NCI-H510A (cell line): Measurements from ENCODE around the gene OR5H14.
"Not testable (repeated sequence)": the region's sequence is repeated elsewhere in the genome, so short reads cannot be mapped to it uniquely, and the experiment has no call there.

ENCODE experiments used
- DNase-seq: peaks from one replicate; lab custom pipeline; 2025; lab: John Stamatoyannopoulos, UW

OR5H14 gene

DNA sequence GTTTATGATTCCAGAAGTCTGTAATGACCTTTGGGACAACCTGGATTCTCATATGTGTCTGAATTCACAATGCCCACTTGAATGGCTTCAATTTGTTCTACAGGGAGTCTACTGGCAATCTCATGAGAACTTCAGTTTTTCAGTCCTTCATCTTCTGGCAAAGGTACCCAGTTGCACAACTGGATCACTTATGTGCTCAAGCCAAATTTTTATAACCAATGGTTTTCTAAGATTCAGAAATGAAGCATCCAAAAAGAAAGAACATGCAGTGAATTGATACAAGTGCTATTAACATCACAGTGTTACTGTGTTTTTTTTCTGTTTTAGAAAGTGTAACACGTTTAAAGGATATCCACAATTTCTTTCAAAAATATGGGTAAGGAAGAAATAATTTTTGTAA is at the start of gene OR5H14:
OR5H14 (plus strand) TSS at position 301 of the 400 bp plus-strand sequence. CDS start 1,907 bp downstream, outside the sequence.
- DNase-seq: no peak

DNA sequence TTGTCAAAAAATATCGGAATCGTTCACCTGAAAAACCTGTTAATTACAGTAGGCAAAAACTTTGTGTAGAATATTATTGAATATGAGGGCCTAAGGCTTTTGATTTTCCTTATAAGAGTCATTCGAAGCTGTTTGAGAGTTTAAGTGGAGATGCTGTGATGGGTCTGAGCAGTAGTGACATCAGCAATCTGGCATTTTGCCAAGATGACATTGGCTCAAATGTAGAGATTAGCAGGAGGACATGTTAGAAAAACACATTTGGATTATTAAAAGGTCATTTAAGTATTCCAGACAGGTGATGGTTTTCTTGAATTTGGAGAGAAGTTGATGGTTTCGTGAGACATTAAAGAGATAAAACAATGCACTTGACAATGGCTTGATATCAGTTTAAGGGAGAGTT is 47.4 kb upstream of the OR5H14 start:
- no peak for DNase-seq

DNA sequence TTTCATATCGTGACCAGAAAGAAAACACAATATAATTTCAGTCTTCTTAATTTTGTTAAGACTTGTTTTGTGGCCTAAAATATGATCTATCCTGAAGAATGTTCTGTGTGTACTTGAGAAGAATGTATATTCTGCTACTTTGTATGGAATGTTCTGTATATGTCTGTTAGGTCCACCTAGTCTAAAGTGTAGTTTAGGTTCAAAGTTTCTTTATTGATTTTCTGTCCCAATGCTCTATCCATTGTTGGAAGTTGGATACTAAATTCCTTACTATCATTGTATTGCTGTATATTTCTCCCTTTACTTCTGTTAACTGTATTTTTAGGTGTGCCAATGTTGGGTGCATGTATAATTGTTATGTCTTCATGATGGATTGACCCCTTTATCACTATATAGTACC is 39.1 kb upstream of the OR5H14 start:
- no peak for DNase-seq

DNA sequence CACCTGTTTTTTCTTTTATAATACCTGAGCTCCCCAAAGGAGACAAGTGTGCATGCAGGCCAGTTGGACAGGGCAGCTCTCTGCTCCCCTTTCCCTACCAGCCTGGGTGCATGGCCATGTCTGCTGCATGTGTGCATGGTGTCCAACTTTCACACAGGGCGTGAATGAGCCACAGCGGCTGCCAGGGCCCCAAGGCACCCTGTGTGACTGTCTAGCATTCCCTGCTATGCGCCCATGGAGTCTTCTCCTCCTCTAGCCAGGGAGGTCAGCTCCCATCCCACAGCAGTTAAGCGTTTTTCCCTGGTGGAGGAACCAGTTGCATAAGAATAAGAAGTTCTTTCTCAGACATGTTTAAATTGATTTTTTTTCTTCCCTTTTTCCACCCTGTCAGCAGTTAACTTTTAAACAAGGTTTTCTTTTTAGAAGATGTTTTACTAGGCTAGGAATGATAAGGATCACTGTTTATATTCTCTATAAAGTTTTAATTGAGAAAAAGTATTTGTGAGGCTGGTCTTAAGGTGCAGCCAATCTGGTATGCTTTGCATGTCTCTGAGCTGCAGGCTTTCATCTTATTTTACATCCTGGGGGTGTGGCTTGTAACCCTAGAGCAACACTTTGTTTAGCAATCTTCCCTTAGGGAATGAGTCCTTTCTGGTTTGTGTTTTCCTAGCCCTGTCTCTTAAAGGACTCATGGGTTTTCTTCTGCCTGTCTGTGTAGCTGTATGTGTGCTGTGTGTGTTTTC is 37.3 kb upstream of the OR5H14 start:
- DNase-seq: no peak

DNA sequence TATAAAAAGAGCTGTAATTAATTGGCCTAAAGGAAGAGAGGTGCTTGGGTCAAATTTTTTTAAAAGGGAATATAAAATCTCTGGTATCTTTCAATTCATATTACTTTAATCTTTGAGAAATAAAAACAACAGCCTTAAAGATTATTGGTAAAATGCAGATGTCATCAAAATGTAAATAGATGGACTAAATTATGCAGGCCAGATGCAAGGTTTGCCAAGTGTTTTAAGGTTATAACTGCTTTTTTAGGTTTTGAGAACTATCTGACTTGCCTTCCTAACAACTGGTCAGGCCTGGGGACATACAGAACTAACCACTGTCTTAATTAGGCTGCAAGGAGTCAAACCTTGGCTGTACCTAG is 36.8 kb upstream of the OR5H14 start:
- DNase-seq: no peak

DNA sequence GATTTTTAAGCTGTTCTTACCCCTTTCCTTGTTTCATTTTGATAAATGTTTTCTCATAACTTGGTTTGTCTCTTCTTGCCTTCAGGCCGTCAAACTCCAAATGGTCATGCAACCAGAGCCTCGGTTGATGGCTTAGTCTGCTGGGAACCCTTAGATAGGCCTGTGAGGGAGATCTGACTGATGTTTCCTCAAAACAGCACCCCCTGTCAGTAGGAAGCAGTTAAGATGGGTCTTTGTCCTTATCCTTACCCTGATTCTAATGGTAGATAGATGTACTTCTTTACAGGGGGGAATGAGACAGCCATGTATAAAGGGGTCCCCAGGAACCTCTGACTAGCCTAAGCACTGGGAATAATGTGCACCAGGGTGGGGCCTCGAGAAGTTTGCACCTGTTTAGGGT is 33.0 kb upstream of the OR5H14 start:
- no peak for DNase-seq

DNA sequence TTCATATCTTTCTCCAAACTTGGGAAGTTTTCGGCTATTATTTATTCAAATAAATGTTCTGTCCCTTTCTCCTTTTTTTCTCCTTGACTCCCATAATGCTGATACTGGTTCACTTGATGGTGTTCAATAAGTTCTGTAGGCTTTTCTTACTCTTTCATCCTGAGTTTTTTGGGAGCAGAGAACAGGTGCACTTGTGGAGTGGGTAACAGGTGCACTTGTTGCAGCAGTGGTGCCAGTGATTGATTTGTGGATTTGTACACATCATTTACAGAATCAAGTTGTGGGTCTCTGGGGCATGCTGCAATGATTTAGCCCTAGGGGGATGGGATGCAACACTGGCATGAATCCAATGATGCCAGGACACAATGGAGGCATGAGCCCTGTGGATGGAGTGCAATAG is 31.6 kb upstream of the OR5H14 start:
- no peak for DNase-seq

DNA sequence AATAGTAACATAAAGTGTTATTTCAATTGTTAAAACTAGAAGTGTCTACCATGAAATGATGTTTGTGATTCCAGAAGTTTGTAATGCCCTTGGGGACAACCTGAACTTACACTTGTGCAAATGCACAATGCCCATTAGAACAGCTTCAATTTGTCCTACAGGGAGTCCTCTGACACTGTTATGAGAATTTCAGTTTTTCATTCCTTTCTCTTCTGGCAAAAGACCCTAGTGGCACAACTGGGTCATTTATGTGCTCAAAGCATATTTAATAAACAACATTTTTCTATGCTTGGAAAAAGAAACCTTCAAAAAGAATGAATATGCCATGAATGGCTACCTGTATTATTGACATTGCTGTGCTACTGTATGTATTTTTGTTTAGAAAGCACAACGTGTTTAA is 16.9 kb upstream of the OR5H14 start, which contains the start of gene OR5H1:
OR5H1 (plus strand) TSS at position 301 of the 400 bp plus-strand sequence. CDS start 1,977 bp downstream, outside the sequence.
- no peak for DNase-seq

DNA sequence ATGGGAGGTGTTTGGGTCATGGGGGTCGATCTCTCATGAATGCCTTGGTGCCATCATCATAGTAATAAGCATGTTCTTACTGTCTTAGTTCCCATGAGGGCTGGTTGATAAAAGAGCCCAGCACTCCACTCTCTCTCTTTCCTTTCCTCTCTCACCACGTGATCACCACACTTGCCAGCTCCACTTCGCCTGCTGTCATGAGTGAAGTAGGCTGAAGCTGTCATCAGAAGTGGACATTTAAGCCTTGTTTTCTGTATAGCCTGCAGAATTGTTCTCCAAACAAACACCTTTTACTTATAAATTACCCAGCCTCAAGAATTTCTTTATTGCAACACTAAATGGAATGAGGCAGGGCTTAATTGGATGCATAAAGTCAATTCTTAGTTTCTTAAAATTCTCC is 10.6 kb upstream of the OR5H14 start:
- DNase-seq: no peak

DNA sequence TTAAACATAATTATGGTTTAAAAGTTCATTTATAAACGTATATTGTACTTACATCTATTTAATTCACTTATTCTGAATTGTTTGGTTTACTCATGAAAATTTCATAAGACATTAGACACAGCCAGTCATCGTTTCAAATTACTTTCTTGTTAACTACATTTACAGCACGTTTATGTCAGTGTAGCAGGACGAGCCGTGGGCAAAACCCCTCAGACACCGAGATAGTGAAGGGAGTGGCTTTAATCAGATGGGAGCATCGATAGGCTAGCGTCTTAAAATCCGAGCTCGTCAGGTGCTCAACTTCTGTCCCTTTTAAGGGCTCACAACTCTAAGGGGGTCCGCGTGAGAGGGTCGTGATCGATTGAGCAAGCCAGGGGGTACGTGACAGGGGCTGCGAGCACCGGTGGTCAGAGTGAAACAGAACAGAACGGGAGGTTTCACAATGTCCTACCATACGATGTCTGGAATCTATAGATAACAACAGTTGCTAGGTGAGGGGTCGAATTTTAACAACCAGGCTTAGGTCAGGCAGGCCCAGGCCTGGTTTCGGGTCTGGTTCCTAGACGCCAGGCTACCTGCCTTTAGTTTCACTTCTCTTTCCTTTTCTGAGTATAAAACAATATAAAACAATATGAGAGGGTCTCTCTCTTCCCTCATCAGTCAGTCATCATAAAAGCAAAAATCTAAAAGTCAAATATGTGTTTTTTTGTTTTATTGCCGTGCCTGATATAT is 9.3 kb upstream of the OR5H14 start:
- not testable (repeated sequence) for DNase-seq

DNA sequence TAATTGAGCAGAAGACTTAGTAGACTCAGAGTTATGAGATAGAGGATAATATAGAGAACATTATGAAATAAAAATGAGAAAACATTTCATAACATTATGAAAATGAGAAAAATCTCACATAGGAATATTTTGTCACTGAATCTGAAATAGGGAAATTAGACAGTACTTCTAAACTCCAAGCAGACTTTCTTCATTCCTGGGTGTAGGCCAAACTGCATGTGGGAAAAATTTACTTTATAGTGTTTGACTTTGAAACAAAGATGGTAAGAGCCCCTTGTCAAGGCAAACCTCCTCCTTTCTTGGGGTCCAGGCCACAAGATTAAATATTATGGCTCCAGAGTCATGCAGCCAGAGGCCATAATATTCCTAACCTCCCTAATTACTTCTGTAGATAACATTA is 6.7 kb upstream of the OR5H14 start:
- no peak for DNase-seq

DNA sequence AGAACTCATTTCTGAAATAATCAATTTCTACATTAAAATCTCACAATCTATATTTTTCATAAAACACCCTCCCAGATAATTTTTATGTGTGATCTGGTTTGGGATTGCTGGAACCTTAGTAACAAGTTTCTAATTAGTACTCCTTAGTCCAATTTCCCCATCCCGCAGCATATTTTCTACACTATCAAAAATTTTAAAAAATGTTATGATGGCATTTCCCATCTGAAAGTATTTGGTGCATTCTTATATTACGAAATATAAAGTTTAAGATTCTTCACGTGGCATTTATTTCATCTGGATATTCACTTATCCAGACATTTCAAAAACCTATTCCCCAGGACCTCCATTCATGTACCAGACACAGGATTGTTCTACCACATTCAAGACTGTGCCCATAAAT is 1.5 kb downstream of the OR5H14 start:
- DNase-seq: no peak

DNA sequence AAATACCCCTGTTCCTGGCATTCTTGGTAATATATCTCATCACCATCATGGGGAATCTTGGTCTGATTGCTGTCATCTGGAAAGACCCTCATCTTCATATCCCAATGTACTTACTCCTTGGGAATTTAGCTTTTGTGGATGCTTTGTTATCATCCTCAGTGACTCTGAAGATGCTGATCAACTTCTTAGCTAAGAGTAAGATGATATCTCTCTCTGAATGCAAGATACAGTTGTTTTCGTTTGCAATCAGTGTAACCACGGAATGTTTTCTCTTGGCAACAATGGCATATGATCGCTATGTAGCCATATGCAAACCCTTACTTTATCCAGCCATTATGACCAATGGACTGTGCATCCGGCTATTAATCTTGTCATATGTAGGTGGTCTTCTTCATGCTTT is 2.2 kb downstream of the OR5H14 start:
- not testable (repeated sequence) for DNase-seq

DNA sequence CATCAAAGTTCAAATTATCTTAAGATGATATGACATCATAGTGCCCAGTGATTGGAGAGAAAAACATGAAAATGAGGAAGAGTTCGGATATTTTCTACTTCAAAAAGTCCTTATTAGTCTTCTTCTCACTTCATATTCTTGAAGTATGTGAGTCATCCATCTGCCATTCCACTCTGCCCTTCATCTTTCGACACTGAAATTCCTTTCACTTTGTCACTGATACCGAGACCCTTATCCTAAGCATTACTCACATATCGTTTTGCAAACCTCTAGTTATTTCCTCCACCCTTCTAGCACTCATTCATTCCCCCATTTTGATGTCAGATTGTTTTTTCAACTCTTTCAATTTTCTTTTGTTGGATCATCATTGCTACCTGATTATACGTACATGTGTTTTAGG is 4.0 kb downstream of the OR5H14 start:
- no peak for DNase-seq

DNA sequence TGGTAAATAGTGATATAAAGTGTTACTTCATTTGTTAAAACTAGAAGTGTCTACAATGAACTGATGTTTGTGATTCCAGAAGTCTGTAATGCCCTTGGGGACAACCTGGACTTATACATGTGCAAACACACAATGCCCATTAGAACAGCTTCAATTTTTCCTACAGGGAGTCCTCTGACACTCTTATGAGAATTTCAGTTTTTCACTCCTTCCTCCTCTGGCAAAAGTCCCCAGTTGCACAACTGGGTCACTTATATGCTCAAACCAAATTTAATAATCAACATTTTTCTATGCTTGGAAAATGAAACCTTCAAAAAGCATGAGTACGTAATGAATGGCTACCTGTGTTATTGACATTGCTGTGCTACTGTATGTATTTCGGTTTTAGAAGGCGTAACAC is 19.1 kb downstream of the OR5H14 start, which contains the start of gene OR5H15:
OR5H15 (plus strand) TSS at position 301 of the 400 bp plus-strand sequence. CDS start 2,004 bp downstream, outside the sequence.
- no peak for DNase-seq

DNA sequence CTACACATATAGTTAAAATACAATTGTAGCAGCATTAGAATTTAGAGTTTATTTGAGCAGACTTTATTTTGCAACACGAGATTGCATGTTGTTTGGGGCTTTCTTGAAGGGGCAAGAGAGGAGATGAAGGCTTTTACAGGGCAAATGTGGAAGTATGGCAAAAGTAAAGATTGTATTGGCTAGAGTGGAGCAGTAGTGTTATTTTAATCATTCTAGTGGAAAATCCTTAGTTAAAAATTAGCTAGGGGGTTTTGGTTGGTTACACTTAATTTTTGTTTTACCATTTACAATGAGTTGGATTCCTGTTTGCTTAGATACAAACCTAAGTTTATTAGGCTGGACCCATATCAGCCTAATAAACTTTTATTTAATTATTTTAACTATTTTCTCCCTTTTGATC is 23.8 kb downstream of the OR5H14 start:
- DNase-seq: no peak

DNA sequence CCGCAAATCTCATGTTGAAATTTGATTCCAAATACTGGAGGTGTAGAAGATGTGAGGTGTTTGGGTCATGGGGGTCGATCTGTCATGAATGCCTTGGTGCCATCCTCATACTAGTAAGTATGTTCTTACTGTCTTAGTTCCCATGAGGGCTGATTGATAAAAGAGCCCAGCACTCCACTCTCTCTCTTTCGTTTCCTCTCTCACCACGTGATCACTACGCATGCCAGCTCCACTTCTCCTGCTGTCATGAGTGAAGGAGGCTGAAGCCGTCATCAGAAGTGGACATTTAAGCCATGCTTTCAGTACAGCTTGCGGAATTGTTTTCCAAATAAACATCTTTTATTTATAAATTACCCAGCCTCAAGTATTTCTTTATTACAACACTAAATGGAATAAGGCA is 25.3 kb downstream of the OR5H14 start:
- no peak for DNase-seq

DNA sequence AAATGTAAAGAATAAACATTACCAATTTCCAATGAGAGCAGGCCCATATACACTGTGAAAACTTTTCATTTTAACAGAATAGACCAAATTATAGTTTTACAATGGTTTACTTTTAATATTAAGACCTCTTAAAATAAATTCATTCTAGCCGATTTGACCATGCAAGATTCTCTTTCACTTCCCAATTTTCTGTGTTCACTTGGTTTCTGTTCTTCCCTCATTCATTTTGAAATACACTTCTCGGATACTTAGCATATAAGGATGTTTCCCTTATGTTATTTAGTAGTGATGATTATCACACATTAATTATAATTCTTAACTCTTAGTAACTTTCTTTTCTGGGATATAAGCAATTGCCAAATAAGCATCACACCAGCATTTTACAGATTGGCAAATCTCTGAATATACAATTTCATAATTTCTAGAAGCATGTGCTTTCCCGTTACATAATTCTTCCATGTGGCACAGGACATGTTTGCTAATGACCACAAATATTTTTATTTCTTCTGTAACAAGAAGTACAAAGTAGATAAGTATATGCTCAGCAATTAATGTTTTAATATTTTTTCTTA is 33.1 kb downstream of the OR5H14 start:
- DNase-seq: no peak

DNA sequence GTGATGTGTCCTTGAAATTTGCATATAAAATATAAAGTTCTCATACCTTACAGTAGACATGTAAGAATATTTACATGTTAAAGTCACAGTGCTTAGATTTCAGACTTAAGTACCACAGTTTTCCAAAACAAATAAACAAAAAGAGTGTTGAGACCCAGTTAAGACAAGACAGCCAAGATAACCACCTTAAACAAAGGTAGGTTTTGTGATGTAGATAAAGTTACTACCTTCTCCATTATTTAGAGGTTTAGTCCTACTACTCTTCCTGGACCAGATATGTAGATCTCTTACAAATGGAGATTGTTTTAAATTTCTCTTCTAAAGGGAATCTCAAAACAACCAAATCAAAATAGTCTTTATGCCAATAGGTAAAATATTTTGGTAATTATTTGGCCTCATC is 34.9 kb downstream of the OR5H14 start:
- DNase-seq: no peak

DNA sequence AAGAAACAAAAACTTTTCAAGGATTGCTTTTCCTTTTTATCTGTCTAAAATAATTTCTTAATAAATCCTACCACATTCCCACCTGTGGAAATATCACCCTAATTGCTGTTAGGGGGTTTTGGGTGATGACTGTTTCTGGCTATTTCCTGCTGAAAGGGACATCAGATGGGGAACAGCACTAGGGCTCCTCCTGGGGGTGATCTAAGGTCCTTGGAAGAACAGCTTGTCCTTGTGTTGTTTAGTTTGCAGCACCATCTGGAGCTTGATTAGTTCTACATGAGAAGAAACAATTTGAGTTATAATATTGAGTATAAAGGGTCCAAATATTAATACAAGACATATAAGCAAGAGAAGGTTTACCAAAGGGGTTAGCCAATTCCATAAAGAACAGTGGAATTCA is 37.9 kb downstream of the OR5H14 start:
- no peak for DNase-seq

DNA sequence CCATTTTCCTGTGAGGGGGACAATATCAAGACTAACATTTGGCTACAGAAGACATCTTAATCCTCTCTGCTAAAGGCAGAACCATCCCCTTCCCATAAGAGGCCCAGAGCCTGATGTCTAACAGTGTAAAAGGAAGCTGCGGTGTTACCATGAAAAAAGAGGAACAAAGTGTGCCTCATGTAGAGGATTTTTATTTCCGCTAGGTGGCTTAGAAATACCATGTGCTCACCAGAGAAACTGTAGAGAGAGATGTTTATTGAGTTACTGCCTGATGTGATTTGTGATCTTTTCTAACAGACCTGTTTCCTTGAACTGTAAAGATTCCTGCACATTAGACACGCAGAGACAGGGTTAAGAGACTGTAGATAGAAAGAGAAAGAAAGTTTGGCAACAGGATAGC is 41.3 kb downstream of the OR5H14 start:
- DNase-seq: no peak

DNA sequence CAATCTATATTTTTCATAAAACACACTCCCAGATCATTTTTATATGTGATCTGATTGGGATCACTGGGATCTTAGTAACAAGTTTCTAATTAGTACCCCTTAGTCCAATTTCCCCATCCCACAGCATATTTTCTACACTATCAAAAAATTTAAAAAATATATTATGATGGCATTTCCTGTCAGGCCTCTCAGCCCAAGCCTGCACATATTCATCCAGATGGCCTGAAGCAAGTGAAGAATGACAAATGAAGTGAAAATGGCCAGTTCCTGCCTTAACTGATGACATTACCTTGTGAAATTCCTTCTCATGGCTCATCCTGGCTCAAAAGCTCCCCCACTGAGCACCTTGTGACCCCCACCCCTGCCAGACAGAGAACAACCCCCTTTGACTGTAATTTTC is 43.6 kb downstream of the OR5H14 start:
- DNase-seq: not testable (repeated sequence)

DNA sequence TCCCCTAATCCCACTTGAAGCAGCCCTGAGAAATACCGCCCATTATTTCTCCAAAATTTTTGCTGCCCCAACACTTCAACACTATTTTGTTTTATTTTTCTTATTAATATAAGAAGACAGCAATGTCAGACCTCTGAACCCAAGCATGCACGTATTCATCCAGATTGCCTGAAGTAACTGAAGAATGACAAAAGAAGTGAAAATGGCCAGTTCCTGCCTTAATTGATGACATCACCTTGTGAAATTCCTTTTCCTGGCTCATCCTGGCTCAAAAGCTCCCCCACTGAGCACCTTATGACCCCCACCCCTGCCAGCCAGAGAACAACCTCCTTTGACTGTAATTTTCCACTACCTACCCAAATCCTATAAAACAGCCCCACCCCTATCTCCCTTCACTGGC is 49.0 kb downstream of the OR5H14 start:
- not testable (repeated sequence) for DNase-seq
